HG03097 (cell line): ENCODE measurements around the gene RNF168.
"Not testable (repeated sequence)": the region's sequence is repeated elsewhere in the genome, so short reads cannot be mapped to it uniquely, and the experiment has no call there.

Source experiments
- ATAC-seq: cut with Tn5 transposase; IDR thresholded peaks from one replicate; pipeline ENCODE4 v1.9.1; 2021; ENCODE audit not compliant: unreplicated experiment, low FRiP score

The RNF168 gene

GRCh38 chr3:196472286-196472685 lies 31.3 kb downstream of the RNF168 start:
- ATAC-seq: no peak

DNA sequence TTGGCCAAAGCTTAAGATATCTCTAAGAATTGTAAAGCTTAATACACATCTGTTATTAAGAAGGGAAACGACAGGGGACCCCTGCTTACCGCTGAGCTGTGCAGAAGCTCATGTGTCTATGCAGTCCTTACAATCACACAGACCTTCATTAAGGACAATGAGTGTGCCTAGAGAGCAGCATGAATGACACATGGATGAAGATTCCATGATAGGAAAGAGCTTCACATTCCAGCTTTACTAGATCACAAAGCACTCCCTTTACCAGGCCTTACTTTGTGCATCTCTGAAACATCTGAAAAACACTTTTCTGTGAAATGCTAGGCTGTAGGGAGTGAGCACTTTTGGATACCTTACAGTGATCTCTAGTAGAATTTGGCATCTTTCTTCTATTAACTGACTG lies 32.0 kb downstream of the RNF168 start:
- no peak for ATAC-seq

DNA sequence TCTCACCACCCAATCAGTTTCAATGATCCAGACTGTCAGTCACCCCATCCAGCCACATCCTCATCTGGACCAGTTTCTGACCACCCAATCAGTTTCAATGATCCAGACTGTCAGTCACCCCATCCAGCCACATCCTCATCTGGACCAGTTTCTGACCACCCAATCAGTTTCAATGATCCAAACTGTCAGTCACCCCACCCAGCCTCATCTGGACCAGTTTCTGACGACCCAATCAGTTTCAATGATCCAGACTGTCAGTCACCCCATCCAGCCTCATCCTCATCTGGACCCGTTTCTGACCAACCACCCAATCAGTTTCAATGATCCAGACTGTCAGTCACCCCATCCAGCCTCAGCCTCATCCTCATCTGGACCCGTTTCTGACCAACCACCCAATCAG lies 33.4 kb downstream of the RNF168 start:
- ATAC-seq: not testable (repeated sequence)

- ATAC-seq: no peak
Measured at GRCh38 chr3:196463804-196464203, 39.8 kb downstream of the RNF168 start.

GRCh38 chr3:196463478-196463756 lies 40.2 kb downstream of the RNF168 start:
- no peak for ATAC-seq

- not testable (repeated sequence) for ATAC-seq
Measured at GRCh38 chr3:196462680-196463477, 40.7 kb downstream of the RNF168 start.

DNA sequence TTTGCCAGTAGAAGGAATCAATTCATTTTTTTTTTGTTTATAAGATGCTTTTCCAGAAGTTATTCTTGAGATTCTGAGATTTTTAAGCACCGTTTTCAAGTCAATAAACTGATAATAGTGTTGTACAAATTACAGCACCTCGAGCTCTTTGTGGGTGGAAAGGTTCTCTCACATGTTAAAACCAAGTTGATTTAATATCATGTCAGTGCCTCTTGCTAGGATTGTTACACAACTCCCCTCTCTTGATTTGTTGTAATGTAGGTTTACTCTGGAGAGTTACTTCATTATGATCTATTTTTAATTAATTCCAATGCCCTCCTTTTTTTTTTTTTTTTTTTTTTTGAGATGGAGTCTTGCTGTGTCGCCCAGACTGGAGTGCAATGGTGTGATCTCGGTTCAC lies 45.5 kb downstream of the RNF168 start:
- ATAC-seq: no peak

GRCh38 chr3:196457470-196457869 lies 46.1 kb downstream of the RNF168 start:
- not testable (repeated sequence) for ATAC-seq

GRCh38 chr3:196454935-196455334 lies 48.6 kb downstream of the RNF168 start:
- ATAC-seq: no peak

DNA sequence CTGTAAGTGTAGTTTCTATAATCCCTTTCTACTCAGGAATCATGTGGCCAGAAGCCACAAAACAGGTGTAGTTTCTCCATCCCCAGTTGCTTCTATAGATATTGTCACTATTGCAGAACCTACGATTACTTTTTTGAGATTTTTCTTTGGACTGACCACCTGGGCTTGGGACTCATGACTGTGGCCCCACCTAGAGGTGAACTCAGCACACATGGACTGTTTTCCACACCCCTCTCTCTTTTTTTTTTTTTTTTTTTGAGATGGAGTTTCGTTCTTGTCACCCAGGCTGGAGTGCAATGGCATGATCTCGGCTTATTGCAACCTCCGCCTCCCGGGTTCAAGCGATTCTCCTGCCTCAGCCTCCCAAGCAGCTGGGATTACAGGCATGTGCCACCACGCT lies 58.2 kb downstream of the RNF168 start:
- ATAC-seq: not testable (repeated sequence)

- no peak for ATAC-seq
Measured at GRCh38 chr3:196444500-196444894, 59.1 kb downstream of the RNF168 start.

GRCh38 chr3:196440696-196441095 lies 62.9 kb downstream of the RNF168 start:
- no peak for ATAC-seq

DNA sequence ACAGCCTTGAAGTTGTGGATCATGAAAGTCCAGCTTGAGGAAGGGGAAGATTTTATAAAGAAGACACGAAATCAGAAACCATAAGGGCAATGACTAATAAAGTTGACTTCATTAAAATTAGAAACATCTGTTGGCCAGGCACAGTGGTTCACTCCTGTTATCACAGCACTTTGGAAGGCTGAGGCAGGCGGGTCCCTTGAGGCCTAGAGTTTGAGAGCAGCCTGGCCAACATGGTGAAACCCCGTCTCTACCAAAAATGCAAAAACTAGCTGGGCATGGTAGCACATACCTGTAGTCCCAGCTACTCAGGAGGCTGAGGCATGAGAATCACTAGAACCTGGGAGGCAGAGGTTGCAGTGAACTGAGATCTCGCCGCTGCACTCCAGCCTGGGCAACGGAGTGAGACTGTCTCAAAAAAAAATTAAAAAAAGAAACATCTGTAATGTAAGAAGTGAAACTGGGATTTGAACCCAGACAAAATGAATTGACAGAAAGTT lies 63.5 kb downstream of the RNF168 start:
- no peak for ATAC-seq

- peak; percentile 67 for ATAC-seq
Measured at GRCh38 chr3:196432137-196432879, 71.3 kb downstream of the RNF168 start, which contains the start of gene UBXN7. Gene UBXN7 (minus strand): TSS chr3:196432427. CDS start chr3:196432399, 28 bp downstream.

- ATAC-seq: peak; percentile 24
Measured at GRCh38 chr3:196431181-196432136, 72.1 kb downstream of the RNF168 start.

DNA sequence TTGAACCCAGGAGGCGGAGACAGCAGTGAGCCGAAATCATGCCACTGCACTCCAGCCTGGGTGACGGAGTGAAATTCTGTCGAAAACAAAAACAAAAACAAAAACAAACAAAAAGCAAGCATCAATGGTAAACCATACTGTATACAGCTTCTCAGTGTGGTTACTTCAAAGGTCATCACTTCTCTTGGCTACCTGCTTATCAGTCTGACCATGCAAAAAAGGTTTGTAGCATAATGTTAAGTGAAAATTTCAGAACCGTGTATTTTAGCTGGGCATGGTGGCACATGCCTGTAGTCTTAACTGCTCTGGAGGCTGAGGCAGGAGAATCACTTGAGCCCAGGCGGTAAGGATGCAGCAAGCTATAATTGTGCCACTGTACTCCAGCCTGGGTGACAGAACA lies 75.5 kb downstream of the RNF168 start:
- ATAC-seq: no peak

DNA sequence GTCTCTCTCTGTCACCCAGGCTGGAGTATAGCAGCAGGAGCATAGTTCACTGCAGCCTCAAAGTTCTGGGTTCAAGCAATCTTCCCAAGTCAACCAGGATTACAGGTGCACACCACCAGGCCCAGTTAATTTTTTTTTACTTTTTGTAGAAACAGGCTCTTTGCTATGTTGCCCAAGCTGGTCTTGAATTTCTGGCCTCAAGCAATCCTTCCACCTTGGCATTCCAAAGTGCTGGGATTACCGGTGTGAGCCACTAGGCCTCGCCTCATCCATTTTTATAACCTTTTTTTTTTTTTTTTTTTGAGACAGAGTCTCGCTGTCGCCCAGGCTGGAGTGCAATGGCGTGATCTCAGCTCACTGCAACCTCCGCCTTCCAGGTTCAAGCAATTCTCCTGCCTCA lies 79.1 kb downstream of the RNF168 start:
- ATAC-seq: not testable (repeated sequence)

- no peak for ATAC-seq
Measured at GRCh38 chr3:196423044-196423781, 80.4 kb downstream of the RNF168 start.

- ATAC-seq: not testable (repeated sequence)
Measured at GRCh38 chr3:196421668-196422067, 81.9 kb downstream of the RNF168 start.

DNA sequence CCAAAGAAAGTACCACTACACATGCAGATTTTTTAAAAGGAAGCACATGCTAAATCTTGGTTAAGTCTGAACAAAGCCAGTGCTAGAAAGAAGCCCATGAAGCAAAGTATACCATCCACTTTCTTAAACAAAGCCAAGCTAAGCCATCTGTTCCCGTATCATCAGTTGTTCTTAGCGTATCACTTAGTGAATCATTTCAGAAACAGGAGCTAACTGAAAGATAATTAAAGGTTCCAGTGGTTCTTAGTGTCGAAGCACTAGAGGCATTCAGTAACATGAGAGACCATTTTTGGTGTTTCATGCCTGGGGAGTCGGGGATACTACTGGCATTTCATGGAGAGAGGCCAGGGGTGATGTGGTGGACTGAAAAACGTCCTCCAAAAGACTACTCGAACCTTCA lies 84.2 kb downstream of the RNF168 start:
- ATAC-seq: no peak
